Activated gamma-delta T cell (primary cell): ENCODE measurements around the gene HSPA1A.
"Not testable (repeated sequence)": the region's sequence is repeated elsewhere in the genome, so short reads cannot be mapped to it uniquely, and the experiment has no call there.

Source experiments
- DNase-seq: peaks from one replicate; lab custom pipeline; 2025; lab: John Stamatoyannopoulos, UW

The HSPA1A gene

DNA sequence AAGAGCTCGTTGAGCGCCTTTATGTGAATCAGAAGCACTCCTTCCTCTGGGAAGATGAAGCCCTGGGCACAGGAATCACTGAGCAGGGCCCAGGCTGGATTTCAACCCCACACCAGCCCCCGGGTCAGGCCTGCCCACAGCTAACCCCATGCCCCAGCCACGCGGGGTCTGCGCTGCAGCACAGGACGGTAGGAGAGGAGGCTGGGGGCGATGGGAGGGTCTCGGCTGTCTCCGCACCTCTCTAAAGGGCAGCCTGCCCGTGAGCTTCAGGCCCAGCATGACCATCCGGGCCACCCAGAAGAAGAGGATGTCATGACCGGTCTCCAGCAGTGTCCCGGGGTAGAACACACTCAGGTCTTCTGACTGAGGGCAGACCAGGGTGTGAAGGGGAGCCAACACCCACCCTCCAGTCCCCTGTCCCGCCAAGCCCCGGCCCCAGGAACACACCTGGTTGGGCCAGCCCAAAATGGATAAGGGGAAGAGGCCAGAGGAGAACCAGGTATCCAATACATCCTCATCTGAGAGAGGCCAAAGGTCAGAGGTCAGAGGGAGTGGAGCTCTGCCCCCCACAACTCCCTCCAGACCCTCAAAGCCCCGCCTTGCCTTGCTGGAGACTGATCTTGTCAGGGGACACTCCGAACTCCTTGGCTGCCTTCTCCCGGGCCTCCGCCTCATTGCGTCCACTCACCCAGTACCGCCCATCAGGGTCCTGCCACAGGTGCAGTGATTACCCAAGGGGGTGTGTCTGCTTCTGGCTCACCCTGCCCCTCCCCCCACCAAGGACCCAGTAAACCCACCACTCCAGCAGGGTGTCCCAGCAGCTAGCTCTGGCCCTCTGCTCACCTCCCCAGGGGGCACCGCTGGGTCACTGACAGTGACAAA lies 33.9 kb upstream of the HSPA1A start:
- DNase-seq: no peak

- no peak for DNase-seq
These were observed 33.1 kb upstream of the HSPA1A start for GRCh38 chr6:31782126-31782855.

- DNase-seq: no peak
These were observed 31.0 kb upstream of the HSPA1A start for GRCh38 chr6:31784098-31784925.

DNA sequence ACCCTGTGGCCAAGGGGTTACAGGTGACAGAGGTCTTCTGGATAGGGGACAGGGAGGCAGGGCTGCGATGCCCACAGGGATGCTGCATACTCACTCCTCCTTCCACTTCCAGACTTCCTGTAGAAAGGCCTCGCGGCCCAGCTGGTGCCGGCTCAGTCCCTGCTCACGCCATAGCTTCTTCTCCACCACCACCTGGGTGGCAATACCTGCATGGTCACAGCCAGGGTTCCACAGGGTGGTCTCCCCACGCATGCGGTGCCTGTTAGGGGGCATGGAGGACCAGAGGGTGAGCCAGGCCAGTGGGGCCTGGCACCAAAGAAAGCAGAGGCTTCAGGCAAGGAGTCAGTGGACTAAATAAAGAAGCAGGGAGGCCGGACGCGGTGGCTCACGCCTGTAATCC lies 29.9 kb upstream of the HSPA1A start:
- no peak for DNase-seq

DNA sequence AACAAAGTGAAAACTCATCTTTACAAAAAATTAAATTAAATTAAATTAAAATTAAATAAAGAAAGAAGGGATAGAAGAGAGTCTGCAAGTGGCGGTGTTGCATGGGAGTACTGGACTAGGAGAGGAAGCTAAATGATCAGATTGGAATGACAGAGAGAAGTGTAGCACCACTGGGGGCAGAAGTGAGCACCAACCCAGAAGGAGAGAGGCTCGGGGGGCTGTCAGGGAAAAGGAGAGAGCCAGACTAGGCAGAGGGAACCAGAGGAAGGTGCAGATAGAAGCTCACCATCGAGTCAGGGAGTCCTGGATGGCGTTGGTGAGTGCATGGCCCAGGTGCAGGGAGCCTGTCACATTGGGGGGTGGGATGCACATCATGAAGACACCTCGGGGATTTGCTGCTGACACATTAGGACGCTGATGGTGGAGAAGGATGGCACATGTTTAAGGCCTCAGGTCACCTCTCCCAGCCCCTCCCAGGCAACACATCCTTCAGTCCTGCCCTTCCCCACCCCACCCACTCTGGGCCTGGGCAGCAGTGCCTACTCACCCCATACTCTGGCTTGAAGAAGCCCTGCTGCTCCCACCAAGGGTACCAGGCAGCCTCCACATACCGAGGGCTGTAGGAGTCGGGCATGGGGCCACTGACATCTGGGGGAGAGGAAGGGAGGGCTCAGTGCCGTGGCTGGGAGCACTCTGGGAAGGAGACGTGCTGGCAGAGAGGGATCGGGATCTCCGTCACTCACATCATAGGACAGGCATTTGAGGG lies 23.8 kb upstream of the HSPA1A start:
- DNase-seq: no peak

DNA sequence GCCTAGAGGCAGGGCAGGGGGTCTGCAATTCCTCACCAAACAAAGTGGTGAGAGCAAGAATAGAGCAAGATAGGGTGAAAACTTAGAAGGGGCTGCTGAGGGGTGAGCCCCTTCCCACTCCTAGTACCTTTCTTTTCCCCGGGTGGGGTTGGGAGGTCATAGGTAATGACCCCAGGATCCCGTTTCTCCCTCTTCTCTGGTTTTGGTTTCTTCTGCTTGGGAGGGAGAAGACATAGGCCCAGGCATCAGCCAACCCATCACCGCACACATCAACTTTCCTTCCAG lies 23.3 kb upstream of the HSPA1A start:
- DNase-seq: no peak

GRCh38 chr6:31792761-31793171 lies 22.6 kb upstream of the HSPA1A start:
- no peak for DNase-seq

- DNase-seq: not testable (repeated sequence)
These were observed 21.5 kb upstream of the HSPA1A start for GRCh38 chr6:31793927-31794245.

- DNase-seq: no peak
These were observed 21.0 kb upstream of the HSPA1A start for GRCh38 chr6:31794294-31794865.

GRCh38 chr6:31794866-31795615 lies 20.3 kb upstream of the HSPA1A start:
- DNase-seq: no peak

- DNase-seq: peak; percentile 69
These were observed 19.6 kb upstream of the HSPA1A start, which contains the start of gene VARS1 for GRCh38 chr6:31795616-31796298. Gene VARS1, minus strand, starts transcription at chr6:31795752. Its CDS starts 535 bp downstream, at chr6:31795217.

- no peak for DNase-seq
These were observed 18.4 kb upstream of the HSPA1A start for GRCh38 chr6:31796993-31797385.

- DNase-seq: no peak
These were observed 17.8 kb upstream of the HSPA1A start for GRCh38 chr6:31797588-31797987.

DNA sequence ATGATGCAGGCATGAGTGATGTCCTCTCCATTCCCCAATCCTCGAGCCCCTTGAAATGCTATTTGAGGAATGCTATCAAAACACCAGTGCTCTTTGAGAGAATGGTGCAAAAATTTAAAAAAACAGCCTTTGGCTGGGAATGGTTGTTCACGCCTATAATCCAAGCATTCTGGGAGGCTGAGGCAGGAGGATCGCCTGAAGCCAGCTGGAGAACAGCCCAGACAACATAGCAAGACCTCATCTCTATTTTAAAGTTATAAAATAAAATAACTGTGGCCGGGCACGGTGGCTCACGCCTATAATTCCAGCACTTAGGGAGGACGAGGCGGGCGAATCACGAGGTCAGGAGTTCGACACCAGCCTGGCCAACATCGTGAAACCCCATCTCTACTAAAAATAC lies 15.6 kb upstream of the HSPA1A start:
- no peak for DNase-seq

GRCh38 chr6:31801031-31801927 lies 14.1 kb upstream of the HSPA1A start:
- not testable (repeated sequence) for DNase-seq

- no peak for DNase-seq
These were observed 9.3 kb upstream of the HSPA1A start for GRCh38 chr6:31805939-31806469.

DNA sequence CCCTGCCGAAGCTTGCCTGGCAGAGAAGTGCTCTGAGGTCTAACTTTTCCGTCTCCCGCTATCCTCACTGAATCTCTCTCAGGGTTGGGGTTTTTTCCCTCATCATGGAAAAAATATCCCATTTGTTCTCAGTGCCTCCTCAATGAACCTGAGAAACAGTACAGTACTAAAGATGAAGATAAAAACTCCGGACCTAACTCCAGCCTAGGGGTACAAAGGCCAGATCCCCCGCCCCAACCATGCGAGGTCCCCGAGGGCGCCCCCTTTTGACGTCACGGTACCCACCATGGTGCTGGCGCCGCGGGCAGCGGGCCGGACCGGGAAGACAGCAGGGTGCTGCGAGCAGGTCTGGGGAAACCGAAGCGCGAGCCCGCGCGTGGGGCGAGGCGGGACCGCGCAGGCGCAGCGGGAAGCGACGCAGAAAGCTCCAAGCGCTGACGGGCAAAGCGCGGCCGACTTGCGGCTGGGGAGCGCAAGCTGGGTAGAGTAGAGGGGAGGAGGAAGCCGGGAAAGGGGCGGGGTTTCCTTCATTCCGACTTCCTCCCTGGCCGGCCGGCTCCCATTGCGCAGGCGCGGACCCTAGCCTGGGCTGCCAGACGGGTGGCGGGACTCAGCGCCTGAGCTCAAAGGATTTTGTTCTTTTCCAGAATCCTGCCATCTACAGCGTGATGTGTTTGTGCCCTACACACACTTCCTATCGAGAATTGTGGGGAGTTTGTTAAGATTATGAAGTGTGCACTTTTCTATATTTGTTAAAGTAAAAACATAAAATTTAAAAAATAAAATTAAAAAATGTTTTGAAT lies 8.7 kb upstream of the HSPA1A start, which contains the start of gene LSM2:
LSM2 (minus strand) TSS at position 497 of the 803 bp plus-strand sequence; CDS start at position 288, 209 bp downstream.
- DNase-seq: peak; percentile 96

DNA sequence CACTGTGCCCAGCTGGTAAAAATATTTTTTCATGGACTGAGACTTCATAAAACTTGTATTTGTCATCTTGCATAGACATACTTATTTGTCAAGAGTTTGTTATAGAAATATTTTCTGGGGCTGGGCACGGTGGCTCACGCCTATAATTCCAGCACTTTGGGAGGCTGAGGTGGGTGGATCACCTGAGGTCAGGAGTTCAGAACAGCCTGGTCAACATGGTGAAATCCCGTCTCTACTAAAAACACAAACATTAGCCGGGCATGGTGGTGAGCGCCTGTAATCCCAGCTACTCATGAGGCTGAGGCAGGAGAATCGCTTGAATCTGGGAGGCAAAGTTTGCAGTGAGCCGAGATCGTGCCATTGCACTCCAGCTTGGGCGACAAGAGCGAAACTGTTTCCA lies 6.7 kb upstream of the HSPA1A start:
- DNase-seq: not testable (repeated sequence)
